HCT116 (cell line): ENCODE results near the gene ABHD3. TPM values are rescaled to one million over a fixed set of nuclear protein-coding genes. Genes with fewer than 3 reads are reported as not detected.

ENCODE experiments used
- ATAC-seq: fragments of 200-7000 bp; cut with Tn5 transposase; 2 replicates; pipeline ENCODE4 v1.9.1; 2020; ENCODE audit warnings: mild to moderate bottlenecking, moderate library complexity
- BruUV-seq: library from RNA; stranded (reverse); fragments of 400-500 nt; replicated peaks from 2 replicates; lab custom pipeline; 2021; lab: Mats Ljungman, UMichigan
- CTCF ChIA-PET: fragments of 300-600 bp; sonication (Branson Sonifier 250); formaldehyde crosslinking; loops from one replicate; lab custom pipeline; 2021; ENCODE audit warnings: antibody characterized with exemption; lab: Charles Lee
- POLR2A ChIA-PET: fragments of 300-600, 350-600 bp; sonication (Branson Sonifier 250); formaldehyde crosslinking; loops from one replicate; lab custom pipeline; 2021; ENCODE audit warnings: antibody characterized with exemption; lab: Charles Lee
- RAD21 ChIA-PET, 2 experiments: fragments of 300-600 bp; sonication (Branson Sonifier 250); formaldehyde crosslinking; loops; one replicate each; lab custom pipeline; 2023; ENCODE audit warnings: low total read pairs in 2 of 2; ENCODE audit not compliant: uncharacterized antibody in 2 of 2, unreplicated experiment in 2 of 2, low non-redundant PET in 1 of 2; lab: Charles Lee
- DNase-seq: peaks from one replicate; pipeline ENCODE4 v3.0.0-alpha.2; 2010; ENCODE audit warnings: low read depth, low spot score
- H2AFZ ChIP-seq: fragments of 200-600 bp; shearing (Covaris generic), sonication (generic); 2 replicates; pipeline ENCODE4 v1.6.1; 2017; ENCODE audit warnings: low read depth, mixed run types, mixed read lengths, antibody characterized with exemption, low read length; ENCODE audit not compliant: poor library complexity, severe bottlenecking
- H3K27ac ChIP-seq: 2 replicates; pipeline ENCODE4 v1.5.1; 2012; ENCODE audit warnings: low read depth, low read length
- H3K27me3 ChIP-seq: fragments of 200-600 bp; sonication (generic); 2 replicates; pipeline ENCODE4 v1.6.1; 2016; ENCODE audit warnings: mixed run types, low read length, mixed read lengths; ENCODE audit not compliant: insufficient read depth
- H3K36me3 ChIP-seq, 2 experiments: fragments of 200-500 bp in 1 of 2; fragments of 200-600 bp in 1 of 2; sonication (Bioruptor generic) in 1 of 2; sonication (generic) in 1 of 2; 2 replicates each; pipeline versions ENCODE4 v1.5.1 to v1.6.1; 2014 to 2016; ENCODE audit warnings: low read length in 2 of 2, inconsistent platforms in 1 of 2, mixed read lengths in 1 of 2, mixed run types in 1 of 2; ENCODE audit not compliant: insufficient read depth in 2 of 2, control insufficient read depth in 1 of 2
- H3K4me1 ChIP-seq, 2 experiments: fragments of 200-600 bp in 1 of 2; sonication (generic) in 1 of 2; 2 replicates each; pipeline versions ENCODE4 v1.5.1 to v1.6.1; 2012 to 2017; ENCODE audit warnings: low read length in 2 of 2, inconsistent platforms in 1 of 2, mild to moderate bottlenecking in 1 of 2, mixed read lengths in 1 of 2, mixed run types in 1 of 2, moderate library complexity in 1 of 2; ENCODE audit not compliant: insufficient read depth in 2 of 2, control insufficient read depth in 1 of 2
- H3K4me2 ChIP-seq: fragments of 200-600 bp; sonication (generic); 2 replicates; pipeline ENCODE4 v1.6.1; 2017; ENCODE audit warnings: mixed run types, low read length, mixed read lengths
- H3K4me3 ChIP-seq, 2 experiments: fragments of 200-600 bp in 1 of 2; sonication (generic) in 1 of 2; replicated peaks in 1 of 2; 2 replicates each; pipeline ENCODE4 v1.5.1; 2011 to 2016; ENCODE audit warnings: low read length in 2 of 2, control low read depth in 1 of 2, low read depth in 1 of 2, mild to moderate bottlenecking in 1 of 2, mixed read lengths in 1 of 2, mixed run types in 1 of 2
- H3K79me2 ChIP-seq: fragments of 200-600 bp; sonication (generic); 2 replicates; pipeline ENCODE4 v1.6.1; 2017; ENCODE audit warnings: mild to moderate bottlenecking, mixed run types, low read length, moderate library complexity, mixed read lengths; ENCODE audit not compliant: insufficient read depth
- H3K9ac ChIP-seq: fragments of 200-600 bp; sonication (generic); 2 replicates; pipeline ENCODE4 v1.6.1; 2016; ENCODE audit warnings: low read length, mixed read lengths
- H3K9me2 ChIP-seq: fragments of 200-600 bp; sonication (generic), shearing (Covaris generic); 2 replicates; pipeline ENCODE4 v1.6.1; 2017; ENCODE audit warnings: mixed run types, mild to moderate bottlenecking, moderate library complexity; ENCODE audit not compliant: insufficient read depth
- H3K9me3 ChIP-seq, 2 experiments: fragments of 200-500 bp in 1 of 2; fragments of 200-600 bp in 1 of 2; sonication (Bioruptor generic) in 1 of 2; sonication (generic) in 1 of 2; 2 replicates each; pipeline ENCODE4 v1.6.1; 2014 to 2017; ENCODE audit warnings: low read length in 2 of 2, mixed read lengths in 2 of 2, inconsistent platforms in 1 of 2, low read depth in 1 of 2, mild to moderate bottlenecking in 1 of 2, mixed run types in 1 of 2, moderate library complexity in 1 of 2; ENCODE audit not compliant: control insufficient read depth in 1 of 2, insufficient read depth in 1 of 2
- H4K20me1 ChIP-seq: fragments of 200-600 bp; sonication (generic), shearing (Covaris generic); 2 replicates; pipeline ENCODE4 v1.6.1; 2017; ENCODE audit warnings: mixed run types, mild to moderate bottlenecking, moderate library complexity; ENCODE audit not compliant: insufficient read depth
- CTCF ChIP-seq, 3 experiments: fragments of 200-600 bp in 1 of 3; sonication (generic) in 1 of 3; IDR thresholded peaks in 2 of 3; conservative IDR thresholded peaks in 1 of 3; 2 replicates each; pipeline ENCODE4 v1.5.1; 2012 to 2017; ENCODE audit warnings: low read depth in 2 of 3, low read length in 2 of 3, antibody characterized with exemption in 1 of 3, borderline replicate concordance in 1 of 3, control low read depth in 1 of 3, mild to moderate bottlenecking in 1 of 3, mixed read lengths in 1 of 3, mixed run types in 1 of 3, moderate library complexity in 1 of 3; ENCODE audit not compliant: insufficient read depth in 1 of 3
- FOSL1 ChIP-seq: IDR thresholded peaks from 2 replicates; pipeline ENCODE4 v1.6.1; 2012; ENCODE audit warnings: low read depth
- POLR2AphosphoS5 ChIP-seq: IDR thresholded peaks from 2 replicates; pipeline ENCODE4 v1.6.1; 2011; ENCODE audit warnings: mild to moderate bottlenecking, low read depth, low read length, moderate library complexity
- SIN3A ChIP-seq: IDR thresholded peaks from 2 replicates; pipeline ENCODE4 v1.6.1; 2012; ENCODE audit warnings: low read depth
- SP1 ChIP-seq: IDR thresholded peaks from 2 replicates; pipeline ENCODE4 v1.6.1; 2012; ENCODE audit warnings: low read depth
- YY1 ChIP-seq: IDR thresholded peaks from 2 replicates; pipeline ENCODE4 v1.6.1; 2011; ENCODE audit warnings: low read length, low read depth, moderate library complexity, mild to moderate bottlenecking; ENCODE audit not compliant: insufficient replicate concordance; ENCODE audit errors: extremely low read depth
- ZFX ChIP-seq: fragments of 450-650 bp; IDR thresholded peaks from 2 replicates; pipeline ENCODE4 v1.6.1; 2017
- ZNF274 ChIP-seq: fragments of 200-500 bp; sonication (Bioruptor generic); IDR thresholded peaks from 2 replicates; pipeline ENCODE4 v1.6.1; 2014; ENCODE audit warnings: mild to moderate bottlenecking, low read depth, low read length, inconsistent platforms
- intact Hi-C: fragments of 100-400 bp; cut with micrococcal nuclease; formaldehyde crosslinking; loops from 2 replicates; pipeline ENCODE4 v1.10.0; 2022
- total RNA-seq: library from RNA; stranded (reverse); gene quantifications from one replicate; pipeline ENCODE4 v1.2.1, GENCODE V29; 2021; ENCODE audit not compliant: unreplicated experiment

Gene ABHD3
- total RNA-seq, 1 experiment from 2014 or later = 29.9 TPM

- TF ChIP-seq CTCF (IDR thresholded peaks at IDR 0.05 in 2 of 3, conservative IDR thresholded peaks at IDR 0.05 in 1 of 3; ENCODE audit: borderline replicate concordance in 1 of 3, insufficient read depth in 1 of 3, low read depth in 2 of 3, low read length in 2 of 3) = no peak
- no peak for TF ChIP-seq ZNF274
- TF ChIP-seq FOSL1 = no peak
- TF ChIP-seq, all 23 proteins: peak for 0
These were observed 48.2 kb downstream of the ABHD3 start (continued) for GRCh38 chr18:21656402-21656801.

- no peak for ATAC-seq
- Histone ChIP-seq H3K27me3 (no peaks in the 10 kb centered on the region), H3K4me2 (no peak overlapping the region), H3K36me3 (peaks cover 2% of the 10 kb centered on the region in 2 experiments; a peak in 1 of 4 replicates), H4K20me1 (no peaks in the 10 kb centered on the region), H3K4me3 (no peak overlapping the region), H3K9me2 (no peaks in the 10 kb centered on the region), H3K9ac (no peak overlapping the region), H3K79me2 (no peaks in the 10 kb centered on the region), H2AFZ (no peak overlapping the region), H3K4me1 (no peaks in the 10 kb centered on the region), H3K9me3 (no peaks in the 10 kb centered on the region), H3K27ac (no peak overlapping the region)
- ChIA-PET POLR2A (interaction anchor here (0.6 kb wide), 1 partner anchor 10 kb away, joined by 3 read pairs; no protein-coding TSS in a partner anchor), CTCF (no interaction called here), RAD21 (no interaction called here)
- BruUV-seq = no TSS peak
- intact Hi-C loops = no loop called here
- no peak for TF ChIP-seq SP1
- no peak for TF ChIP-seq POLR2AphosphoS5
- TF ChIP-seq ZFX = no peak
- no peak for TF ChIP-seq CTCF (IDR thresholded peaks at IDR 0.05 in 2 of 3, conservative IDR thresholded peaks at IDR 0.05 in 1 of 3; ENCODE audit: borderline replicate concordance in 1 of 3, insufficient read depth in 1 of 3, low read depth in 2 of 3, low read length in 2 of 3)
- no peak for TF ChIP-seq SIN3A
- TF ChIP-seq YY1 = no peak
- DNase-seq = no peak
These were observed 51.2 kb downstream of the ABHD3 start for GRCh38 chr18:21653361-21653760.
